Measurements from ENCODE around the gene KCNK7. TPM values are rescaled to one million over a fixed set of nuclear protein-coding genes. Genes with fewer than 3 reads are reported as not detected.

The KCNK7 gene
- polyA plus RNA-seq, 3 donors: 4.3 TPM; not detected in 2

DNA sequence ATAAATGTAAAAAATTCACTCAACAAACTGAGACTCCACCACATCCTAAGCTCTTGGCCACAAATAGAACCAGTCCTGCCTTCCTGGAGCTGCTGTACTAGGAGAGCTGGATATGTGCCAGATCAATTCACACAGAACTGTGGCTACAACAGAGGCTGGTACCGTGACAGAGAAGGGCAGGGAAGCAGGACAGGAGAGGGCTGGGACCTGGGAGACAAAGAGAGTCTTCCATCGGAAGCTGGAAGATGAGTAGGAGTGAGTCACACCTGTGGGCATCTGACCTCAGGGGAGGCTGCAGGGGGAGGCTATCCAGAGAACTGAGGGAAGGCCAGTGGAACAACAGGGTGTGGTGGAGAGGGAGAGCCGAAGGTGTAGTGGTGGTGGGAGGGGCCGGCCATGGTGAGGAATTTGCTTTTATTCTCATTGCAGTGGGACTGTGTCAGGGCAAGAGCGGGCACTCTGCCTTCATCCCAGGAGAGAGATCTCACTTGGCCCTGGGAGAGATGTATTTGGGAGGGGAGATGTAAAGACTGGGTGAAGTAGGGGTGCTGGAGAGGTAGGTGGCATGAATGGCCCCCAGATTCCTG, 35.6 kb downstream of the KCNK7 start:
- peak overlapping the region in 1 of 2 donors; percentile 40 for H3K4me3 Mint-ChIP-seq
- intact Hi-C loops (cut with micrococcal nuclease): no loop called here
- Histone ChIP-seq H4K20me1 (ENCODE audit: insufficient read depth, low read length) (no peaks in the 10 kb centered on the region), H3K9me3 (replicated peaks in 1 of 2; ENCODE audit: control insufficient read depth in 1 of 2, insufficient read depth in 1 of 2, low read length in 2 of 2) (no peaks in the 10 kb centered on the region), H3K79me2 (ENCODE audit: insufficient read depth, low read length) (no peaks in the 10 kb centered on the region), H3K36me3 (replicated peaks in 1 of 2; ENCODE audit: control insufficient read depth in 1 of 2, insufficient read depth in 2 of 2, low read length in 2 of 2) (no peaks in the 10 kb centered on the region), H2AFZ (ENCODE audit: insufficient read depth, low read depth, low read length, poor library complexity, severe bottlenecking) (no peak overlapping the region), H3K9ac (ENCODE audit: insufficient read depth, low read length, poor library complexity, severe bottlenecking) (no peak overlapping the region), H3K4me2 (replicated peaks; ENCODE audit: extremely low read depth, low read length, poor library complexity, severe bottlenecking) (no peak overlapping the region), H3K27me3 (ENCODE audit: control insufficient read depth in 2 of 2, insufficient read depth in 2 of 2, low read length in 2 of 2) (peaks cover 0 to 33% of the 10 kb centered on the region in 2 donors), H3K27ac (ENCODE audit: low read depth in 1 of 2, low read length in 2 of 2) (no peak overlapping the region), H3K4me1 (ENCODE audit: control insufficient read depth in 1 of 2, insufficient read depth in 2 of 2, low read length in 2 of 2) (peaks cover 17 to 46% of the 10 kb centered on the region in 2 donors), H3K4me3 (replicated peaks in 1 of 3; ENCODE audit: low read depth in 2 of 3, low read length in 3 of 3) (no peak overlapping the region)
- 98% methylated on average over 5 of the region's 5 CpGs for WGBS (ENCODE audit: insufficient coverage)
- peaks cover 0 to 2% (median 0%) of the 10 kb centered on the region in 7 donors for H3K9me3 Mint-ChIP-seq
- peaks cover 0 to 9% of the 10 kb centered on the region in 2 donors for H3K36me3 Mint-ChIP-seq
- H3K27ac Mint-ChIP-seq: peak overlapping the region in 2 of 7 donors; percentile 67 to 72
- DNase-seq: no peak
- peaks cover 19 to 42% (median 33%) of the 10 kb centered on the region in 3 donors for H3K27me3 Mint-ChIP-seq (ENCODE audit: low read depth in 3 of 3)
- H3K4me1 Mint-ChIP-seq: peaks cover 37% of the 10 kb centered on the region
- TF ChIP-seq, protein P1, sequence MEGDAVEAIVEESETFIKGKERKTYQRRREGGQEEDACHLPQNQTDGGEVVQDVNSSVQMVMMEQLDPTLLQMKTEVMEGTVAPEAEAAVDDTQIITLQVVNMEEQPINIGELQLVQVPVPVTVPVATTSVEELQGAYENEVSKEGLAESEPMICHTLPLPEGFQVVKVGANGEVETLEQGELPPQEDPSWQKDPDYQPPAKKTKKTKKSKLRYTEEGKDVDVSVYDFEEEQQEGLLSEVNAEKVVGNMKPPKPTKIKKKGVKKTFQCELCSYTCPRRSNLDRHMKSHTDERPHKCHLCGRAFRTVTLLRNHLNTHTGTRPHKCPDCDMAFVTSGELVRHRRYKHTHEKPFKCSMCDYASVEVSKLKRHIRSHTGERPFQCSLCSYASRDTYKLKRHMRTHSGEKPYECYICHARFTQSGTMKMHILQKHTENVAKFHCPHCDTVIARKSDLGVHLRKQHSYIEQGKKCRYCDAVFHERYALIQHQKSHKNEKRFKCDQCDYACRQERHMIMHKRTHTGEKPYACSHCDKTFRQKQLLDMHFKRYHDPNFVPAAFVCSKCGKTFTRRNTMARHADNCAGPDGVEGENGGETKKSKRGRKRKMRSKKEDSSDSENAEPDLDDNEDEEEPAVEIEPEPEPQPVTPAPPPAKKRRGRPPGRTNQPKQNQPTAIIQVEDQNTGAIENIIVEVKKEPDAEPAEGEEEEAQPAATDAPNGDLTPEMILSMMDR (IDR thresholded peaks at IDR 0.05): no peak

DNA sequence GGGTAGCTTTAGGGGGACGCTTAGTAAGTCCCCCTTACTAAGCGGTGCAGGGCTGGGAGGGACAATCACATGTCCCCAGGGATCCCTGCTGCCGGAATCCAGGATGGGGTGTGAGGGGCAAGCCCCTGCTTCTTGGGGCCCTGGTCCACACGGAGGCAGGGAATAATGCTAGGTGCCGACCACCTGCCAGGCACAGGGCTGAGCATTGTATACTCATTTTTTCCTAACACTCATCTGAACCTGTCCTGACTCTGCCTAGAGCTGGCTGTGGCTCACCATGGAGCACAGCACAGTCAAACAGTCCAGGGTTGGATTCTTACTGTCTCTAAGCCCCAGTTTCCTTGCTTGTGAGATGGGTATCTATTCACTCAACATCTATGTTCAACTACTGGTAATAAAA, 36.1 kb downstream of the KCNK7 start:
- Histone ChIP-seq H3K36me3 (replicated peaks in 1 of 2; ENCODE audit: control insufficient read depth in 1 of 2, insufficient read depth in 2 of 2, low read length in 2 of 2) (no peaks in the 10 kb centered on the region), H3K9me3 (replicated peaks in 1 of 2; ENCODE audit: control insufficient read depth in 1 of 2, insufficient read depth in 1 of 2, low read length in 2 of 2) (no peaks in the 10 kb centered on the region), H4K20me1 (ENCODE audit: insufficient read depth, low read length) (no peaks in the 10 kb centered on the region), H3K79me2 (ENCODE audit: insufficient read depth, low read length) (no peaks in the 10 kb centered on the region), H3K4me2 (replicated peaks; ENCODE audit: extremely low read depth, low read length, poor library complexity, severe bottlenecking) (no peak overlapping the region), H3K4me3 (replicated peaks in 1 of 3; ENCODE audit: low read depth in 2 of 3, low read length in 3 of 3) (no peak overlapping the region), H3K4me1 (ENCODE audit: control insufficient read depth in 1 of 2, insufficient read depth in 2 of 2, low read length in 2 of 2) (peaks cover 13 to 40% of the 10 kb centered on the region in 2 donors), H3K27me3 (ENCODE audit: control insufficient read depth in 2 of 2, insufficient read depth in 2 of 2, low read length in 2 of 2) (peaks cover 0 to 33% of the 10 kb centered on the region in 2 donors), H3K27ac (ENCODE audit: low read depth in 1 of 2, low read length in 2 of 2) (no peak overlapping the region), H3K9ac (ENCODE audit: insufficient read depth, low read length, poor library complexity, severe bottlenecking) (no peak overlapping the region), H2AFZ (ENCODE audit: insufficient read depth, low read depth, low read length, poor library complexity, severe bottlenecking) (no peak overlapping the region)
- peak overlapping the region in 1 of 7 donors; percentile 31 for H3K27ac Mint-ChIP-seq
- H3K4me3 Mint-ChIP-seq: no peak overlapping the region
- peaks cover 21 to 45% (median 38%) of the 10 kb centered on the region in 3 donors for H3K27me3 Mint-ChIP-seq (ENCODE audit: low read depth in 3 of 3)
- DNase-seq: no peak
- TF ChIP-seq, protein P1 (IDR thresholded peaks at IDR 0.05): no peak
- peaks cover 0 to 9% of the 10 kb centered on the region in 2 donors for H3K36me3 Mint-ChIP-seq
- WGBS (ENCODE audit: insufficient coverage): 92% methylated on average over 3 of the region's 5 CpGs
- intact Hi-C loops (cut with micrococcal nuclease): no loop called here
- H3K4me1 Mint-ChIP-seq: peaks cover 36% of the 10 kb centered on the region
- H3K9me3 Mint-ChIP-seq: peaks cover 0 to 2% (median 0%) of the 10 kb centered on the region in 7 donors
